Heart left ventricle (tissue), 13 donors: ENCODE results near the gene DCLRE1A.

ENCODE experiments used
- POLR2A ChIP-seq, 2 donors: fragments of 450-650 bp; IDR thresholded peaks; one replicate each; pipeline ENCODE4 v1.6.1; 2017; ENCODE audit warnings: antibody characterized with exemption in 2 of 2, mild to moderate bottlenecking in 2 of 2, moderate library complexity in 2 of 2
- TF ChIP-seq, protein P1 (sequence below), 12 donors: fragments of 200-600 bp; sonication (generic) in 4 of 12; IDR thresholded peaks; one replicate each; pipeline versions ENCODE4 v1.5.0 to v1.8.0; 2018 to 2022; ENCODE audit warnings: antibody characterized with exemption in 12 of 12, mild to moderate bottlenecking in 5 of 12
- donor health status: ischemic (EF 13 %, LVEDD 7.1; RV severe dilation, severe dysfunction).
- donor health status: DM: no; HTN: yes; CAD: no.
- donor health status: DM: no; HTN: no; CAD: no.
- donor health status: ischemic (EF 25% LVEDD 6.9; RV normal size, moderate dysfunction).
- donor health status: ischemic (EF 25% LVEDD 5.7; RV mildly dilated, moderate dysfunction).
- donor health status: ischemic (EF 35%, LVEDD 5.7; RV mildly dilated, moderate dysfunction).
- donor health status: nonischemic (EF 11% LVEDD 7.7; RV severe dilation, severe dysfunction).
- donor health status: DM: yes; HTN: yes; CAD: no.
- donor health status: PGD.
- donor health status: ischemic (EF 29% LVEDD 5.4; RV normal size, mild dysfunction).
- donor health status: nonischemic (EF 23%, LVEDD 6.1; RV moderate dilation, normal function).

DNA sequence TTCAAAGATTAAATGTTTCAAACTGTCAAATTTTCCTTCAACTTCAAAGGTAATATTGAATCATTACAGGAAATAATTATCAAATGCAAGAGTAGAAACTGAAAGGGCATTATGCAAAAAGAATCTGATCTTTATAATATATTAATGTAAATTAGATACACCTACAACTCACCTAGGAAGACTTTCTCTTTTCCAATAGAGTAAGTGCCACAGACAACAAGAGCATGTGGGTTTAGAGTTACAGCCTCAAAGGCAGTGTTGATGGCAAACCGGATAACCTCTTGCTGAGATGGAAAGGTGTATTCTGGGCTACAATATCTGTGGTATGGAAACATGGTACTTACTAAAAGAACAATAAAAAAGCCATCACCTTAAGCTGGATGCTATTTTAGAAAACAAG lies 11.7 kb downstream of the DCLRE1A start:
- TF ChIP-seq POLR2A (IDR thresholded peaks at IDR 0.05) = no peak
- TF ChIP-seq, protein P1, sequence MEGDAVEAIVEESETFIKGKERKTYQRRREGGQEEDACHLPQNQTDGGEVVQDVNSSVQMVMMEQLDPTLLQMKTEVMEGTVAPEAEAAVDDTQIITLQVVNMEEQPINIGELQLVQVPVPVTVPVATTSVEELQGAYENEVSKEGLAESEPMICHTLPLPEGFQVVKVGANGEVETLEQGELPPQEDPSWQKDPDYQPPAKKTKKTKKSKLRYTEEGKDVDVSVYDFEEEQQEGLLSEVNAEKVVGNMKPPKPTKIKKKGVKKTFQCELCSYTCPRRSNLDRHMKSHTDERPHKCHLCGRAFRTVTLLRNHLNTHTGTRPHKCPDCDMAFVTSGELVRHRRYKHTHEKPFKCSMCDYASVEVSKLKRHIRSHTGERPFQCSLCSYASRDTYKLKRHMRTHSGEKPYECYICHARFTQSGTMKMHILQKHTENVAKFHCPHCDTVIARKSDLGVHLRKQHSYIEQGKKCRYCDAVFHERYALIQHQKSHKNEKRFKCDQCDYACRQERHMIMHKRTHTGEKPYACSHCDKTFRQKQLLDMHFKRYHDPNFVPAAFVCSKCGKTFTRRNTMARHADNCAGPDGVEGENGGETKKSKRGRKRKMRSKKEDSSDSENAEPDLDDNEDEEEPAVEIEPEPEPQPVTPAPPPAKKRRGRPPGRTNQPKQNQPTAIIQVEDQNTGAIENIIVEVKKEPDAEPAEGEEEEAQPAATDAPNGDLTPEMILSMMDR (IDR thresholded peaks at IDR 0.05) = no peak
